ENCODE data around the gene PTCHD4.
"Not testable (repeated sequence)": the region's sequence is repeated elsewhere in the genome, so short reads cannot be mapped to it uniquely, and the experiment has no call there.

The PTCHD4 gene

DNA sequence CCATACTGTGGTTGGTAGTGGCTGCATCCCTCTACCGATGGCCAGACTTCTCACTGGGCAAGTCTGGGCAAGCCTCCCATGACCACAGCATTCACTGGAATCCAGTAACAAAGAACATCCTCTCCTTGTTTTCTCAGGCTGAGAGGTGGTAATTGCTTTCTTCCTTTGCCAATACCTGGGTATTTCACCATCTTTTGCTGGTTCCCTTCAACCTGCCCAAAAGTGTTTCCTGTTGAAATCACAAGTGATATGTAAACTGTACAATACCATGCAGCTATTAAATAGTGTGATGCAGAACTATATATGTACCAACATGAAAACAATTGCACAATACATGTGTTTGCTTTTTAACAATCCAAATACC lies at the start of gene PTCHD4:
Gene PTCHD4 (minus strand): TSS at position 55 of the 364 bp plus-strand sequence. CDS start 42,240 bp downstream, outside the sequence.
- DNase-seq: no peak

DNA sequence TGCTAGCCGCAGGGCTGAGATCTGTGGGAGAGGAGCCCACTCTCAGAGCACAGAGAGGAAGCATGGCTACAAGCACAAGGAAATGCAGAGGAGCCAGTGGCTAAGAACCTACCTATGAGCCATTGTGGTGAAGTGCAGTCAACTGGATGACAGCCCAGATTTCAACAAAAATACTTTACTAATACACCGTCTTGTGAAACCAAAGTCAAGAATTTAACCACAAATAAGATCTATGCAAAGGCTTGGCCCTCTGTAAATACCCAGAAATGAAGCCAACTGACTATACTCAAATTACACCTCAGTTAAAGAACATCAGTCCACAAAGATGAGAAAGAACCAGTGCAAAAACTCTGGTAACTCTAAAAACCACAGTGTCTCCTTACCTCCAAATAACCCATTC lies 40.1 kb upstream of the PTCHD4 start:
- DNase-seq: no peak

GRCh38 chr6:48150701-48151100 lies 39.7 kb upstream of the PTCHD4 start:
- no peak for DNase-seq

DNA sequence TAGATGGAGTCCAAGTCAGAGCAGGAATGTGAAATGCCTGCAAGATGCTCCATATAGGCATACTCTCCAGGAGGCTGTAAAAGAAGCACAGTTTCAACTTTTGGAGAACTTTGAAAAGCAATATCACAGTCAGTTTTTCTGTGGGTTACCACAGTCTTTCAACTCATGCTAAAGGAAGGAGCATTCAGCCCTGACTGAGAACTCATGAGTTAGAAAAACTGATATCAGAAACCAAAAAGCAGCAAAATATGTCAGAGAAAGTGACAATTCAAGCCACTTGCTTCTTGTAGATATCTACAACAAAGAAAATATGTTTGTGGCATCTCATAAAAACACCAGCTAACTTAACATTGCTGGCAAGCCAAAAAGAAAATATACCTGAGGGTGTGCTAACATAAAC lies 36.1 kb upstream of the PTCHD4 start:
- no peak for DNase-seq

DNA sequence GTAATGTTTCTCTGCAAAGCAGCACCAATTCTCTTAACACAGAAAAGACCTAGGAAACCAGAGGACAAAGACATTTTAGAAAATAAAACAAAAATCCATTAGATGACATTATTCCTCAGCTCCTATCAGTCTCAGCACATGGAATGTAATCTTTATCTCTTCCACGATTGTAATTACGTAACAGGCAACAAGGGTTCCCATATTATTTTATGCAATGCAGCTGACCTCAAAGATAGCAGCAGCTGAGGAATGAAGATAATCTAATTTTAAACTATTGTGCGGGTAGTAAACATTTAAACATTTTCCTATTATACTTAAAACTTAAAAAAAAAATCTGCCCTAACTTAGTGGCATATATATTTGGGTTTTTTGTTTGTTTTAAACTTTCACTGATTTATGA lies 33.0 kb upstream of the PTCHD4 start:
- DNase-seq: no peak

DNA sequence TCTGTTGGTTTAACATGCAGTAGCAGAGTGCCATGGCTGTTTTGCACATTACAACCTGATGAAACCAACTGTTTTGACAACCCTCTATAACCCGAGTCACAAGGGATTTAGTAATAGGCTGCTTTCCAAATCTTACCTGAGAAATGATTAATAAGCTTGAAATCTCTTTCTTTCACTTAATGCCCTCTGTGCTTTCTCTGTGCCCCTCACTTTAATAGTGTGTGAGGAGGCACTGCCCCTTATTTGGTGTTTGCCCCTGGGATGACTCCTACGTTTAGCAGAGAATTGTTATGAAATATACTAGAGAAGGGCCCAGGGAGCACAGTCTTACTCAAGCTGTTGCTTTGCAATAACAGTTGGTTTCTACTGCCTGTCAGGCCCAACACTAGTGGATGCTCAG lies 31.0 kb upstream of the PTCHD4 start:
- DNase-seq: no peak

DNA sequence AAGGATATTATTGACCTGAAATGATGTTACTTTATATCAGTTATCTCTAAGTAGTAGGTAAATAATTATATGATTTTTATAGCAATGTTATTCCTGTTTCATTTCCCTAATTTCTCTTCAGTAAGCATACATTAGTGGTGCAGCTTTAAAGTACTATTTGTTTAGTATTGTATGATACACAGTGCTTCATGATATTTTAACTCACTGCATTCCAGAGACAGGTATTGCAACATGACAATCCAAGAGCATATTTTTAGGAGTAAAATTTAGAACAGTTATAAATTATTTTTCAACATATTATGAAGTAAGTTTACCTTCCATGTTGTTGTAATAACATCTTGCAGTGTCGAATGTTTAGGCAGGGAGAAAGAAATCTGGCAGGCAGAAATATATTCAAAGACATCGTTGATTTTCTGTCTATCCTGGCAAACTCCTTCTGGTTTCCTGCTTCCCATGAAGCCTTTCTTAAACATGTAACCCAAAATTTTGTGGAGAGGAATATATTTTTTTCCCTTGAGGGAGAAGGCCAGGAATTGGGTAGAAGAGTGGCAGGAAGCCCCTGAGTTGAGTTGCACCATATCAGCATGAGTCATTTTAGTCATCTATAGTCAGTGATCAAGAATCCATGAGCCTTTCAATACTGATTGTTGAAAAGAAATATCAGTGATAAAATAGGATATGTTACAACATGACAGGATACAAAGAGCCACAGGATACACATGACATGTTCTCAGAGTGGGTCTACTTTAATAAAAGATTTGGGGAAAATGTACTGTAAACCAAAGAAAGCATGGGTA lies 29.0 kb upstream of the PTCHD4 start:
- DNase-seq: no peak

DNA sequence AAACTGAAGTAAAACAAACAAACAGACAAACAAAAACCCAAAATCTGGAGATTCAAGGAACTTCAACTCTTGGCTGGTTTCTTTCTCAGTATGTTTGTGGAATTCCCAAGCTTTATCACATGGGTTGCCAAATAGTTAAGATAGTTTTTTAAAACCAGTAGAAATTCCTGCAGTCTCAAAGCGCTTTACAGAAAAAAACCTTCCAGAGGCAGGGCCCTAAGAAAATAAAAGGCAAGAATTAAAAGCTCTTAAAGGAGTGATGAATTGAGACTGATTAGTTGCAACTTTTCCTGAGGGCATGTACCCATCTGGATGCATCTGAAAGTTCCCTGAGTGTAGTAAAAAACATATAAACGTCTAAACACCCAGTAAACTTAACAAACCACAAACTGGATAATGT lies 25.9 kb upstream of the PTCHD4 start:
- DNase-seq: no peak

DNA sequence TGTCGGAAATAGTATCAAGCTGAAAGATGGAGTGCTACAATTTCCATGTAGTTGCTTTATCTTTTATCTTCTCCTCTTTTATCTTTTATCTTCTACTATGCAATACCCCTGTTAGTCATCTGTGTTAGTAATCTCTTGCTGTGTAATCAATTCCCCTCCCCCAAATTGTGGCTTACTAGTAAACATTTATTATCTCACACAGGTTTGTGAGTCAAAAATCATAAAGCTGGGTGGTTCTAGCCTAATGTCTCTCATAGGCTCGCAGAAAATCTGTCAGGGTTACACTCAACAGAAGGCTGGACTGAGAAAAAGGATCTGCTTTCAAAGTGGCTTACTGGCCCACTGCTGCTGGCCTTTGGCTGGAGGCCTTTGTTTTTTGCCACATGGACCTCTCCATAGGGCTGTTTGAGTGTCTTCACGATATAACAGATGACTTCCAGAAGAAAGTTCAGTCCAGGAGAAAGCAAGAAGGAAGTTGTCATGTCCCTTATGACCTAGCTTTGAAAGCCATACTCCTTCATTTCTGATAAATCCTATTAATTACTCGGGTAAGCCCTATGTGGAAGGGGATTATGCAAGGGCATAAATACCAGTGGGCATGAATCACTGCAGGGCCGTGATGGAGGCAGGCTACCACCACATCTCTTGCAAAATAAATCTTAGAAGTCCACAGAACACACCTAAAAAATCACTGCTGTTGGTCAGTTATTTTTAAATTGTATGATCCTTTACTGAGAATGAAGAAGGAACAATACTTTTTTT lies 24.5 kb upstream of the PTCHD4 start:
- DNase-seq: no peak

- no peak for DNase-seq
Observed at GRCh38 chr6:48134246-48134645, 23.2 kb upstream of the PTCHD4 start.

- DNase-seq: no peak
Observed at GRCh38 chr6:48123601-48124000, 12.6 kb upstream of the PTCHD4 start.

DNA sequence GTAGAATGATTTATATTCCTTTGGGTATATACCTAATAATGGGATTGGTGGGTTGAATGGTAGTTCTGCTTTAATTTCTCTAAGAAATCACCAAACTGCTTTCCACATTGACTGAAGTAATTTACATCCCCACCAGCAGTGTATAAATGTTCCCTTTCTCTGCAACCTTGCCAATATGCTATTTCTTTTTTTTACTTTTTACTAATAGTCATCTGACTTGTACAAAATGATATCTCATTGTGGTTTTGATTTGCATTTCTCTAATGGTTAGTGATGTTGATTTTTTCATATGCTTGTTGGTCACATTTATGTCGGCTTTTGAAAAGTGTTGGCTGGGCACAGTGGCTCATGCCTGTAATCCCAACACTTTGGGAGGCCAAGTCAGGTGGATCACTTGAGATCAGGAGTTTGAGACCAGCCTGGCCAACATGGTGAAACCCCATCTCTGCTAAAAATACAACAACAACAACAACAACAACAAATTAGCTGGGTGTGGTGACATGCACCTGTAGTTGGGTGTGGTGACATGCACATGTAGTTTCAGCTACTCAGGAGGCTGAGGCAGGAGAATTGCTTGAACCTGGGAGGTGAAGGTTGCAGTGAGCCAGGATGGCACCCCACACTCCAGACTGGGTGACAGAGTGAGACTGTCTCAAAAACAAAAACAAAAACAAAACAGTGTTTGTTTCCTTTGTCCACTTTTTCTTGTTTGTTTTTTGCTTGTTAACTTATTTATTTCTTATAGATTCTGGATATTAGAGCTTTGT lies 11.2 kb upstream of the PTCHD4 start:
- not testable (repeated sequence) for DNase-seq

DNA sequence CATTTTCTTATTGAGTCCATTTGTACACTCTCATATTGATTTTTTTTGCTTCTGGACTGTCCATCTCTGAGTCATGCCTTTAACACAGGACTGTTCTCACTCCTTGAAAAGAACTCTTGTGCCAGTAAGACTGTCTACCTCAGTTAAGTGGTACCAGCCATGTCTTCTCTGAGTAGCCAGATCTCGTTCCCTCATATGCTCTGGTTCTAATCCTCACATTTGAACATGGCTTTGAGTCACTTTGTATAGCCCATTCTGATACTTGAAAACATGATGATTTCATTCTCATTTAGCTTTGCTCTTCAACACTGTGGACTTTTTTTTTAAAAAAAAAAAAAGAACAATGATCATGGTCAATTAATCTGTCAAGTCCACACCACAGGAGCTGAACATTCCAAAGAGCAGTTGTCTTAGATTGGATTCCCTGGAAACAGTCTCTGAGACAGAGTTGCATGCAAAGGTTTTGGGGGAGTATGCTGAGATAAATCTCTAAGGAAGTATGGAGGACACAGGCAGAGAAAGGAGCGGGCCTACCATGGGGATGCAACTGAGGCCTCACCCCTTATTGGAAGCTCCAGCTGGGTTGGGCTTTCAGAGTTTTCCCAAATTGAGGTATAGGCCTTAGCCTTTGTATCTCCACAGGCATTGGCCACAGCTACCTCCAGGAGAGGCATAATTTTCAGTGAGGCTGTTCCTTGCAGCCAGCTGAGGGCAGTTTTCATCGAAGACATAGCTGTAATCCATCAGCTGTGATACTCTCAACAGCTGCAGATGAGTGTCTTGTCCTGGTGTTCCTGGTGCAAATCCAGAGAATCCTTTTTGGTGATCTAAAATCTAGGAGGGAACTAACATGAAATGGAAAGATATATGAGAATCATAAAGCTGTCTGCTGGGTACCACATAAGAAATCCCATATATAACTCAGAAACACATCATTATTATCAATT lies 6.0 kb upstream of the PTCHD4 start:
- DNase-seq: no peak

GRCh38 chr6:48113130-48113529 lies 2.1 kb upstream of the PTCHD4 start:
- DNase-seq: no peak

DNA sequence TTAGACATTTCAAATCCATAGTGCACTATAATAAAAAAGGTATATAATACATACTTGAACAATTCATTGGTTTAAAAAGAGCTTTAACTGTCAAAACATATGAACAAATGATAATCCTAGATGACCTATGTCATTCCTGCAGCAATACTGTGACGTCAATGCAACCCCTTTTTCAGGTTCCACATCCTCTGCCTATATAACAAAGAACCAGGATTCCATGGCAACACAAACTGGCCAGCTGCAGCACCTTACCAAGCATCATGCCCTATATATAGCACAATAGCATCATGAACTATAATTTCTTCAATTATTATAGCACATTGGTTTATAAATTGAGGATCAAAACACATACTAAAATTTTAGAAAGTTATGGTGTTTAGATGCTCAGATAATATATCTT lies 578 bp upstream of the PTCHD4 start:
- DNase-seq: no peak

DNA sequence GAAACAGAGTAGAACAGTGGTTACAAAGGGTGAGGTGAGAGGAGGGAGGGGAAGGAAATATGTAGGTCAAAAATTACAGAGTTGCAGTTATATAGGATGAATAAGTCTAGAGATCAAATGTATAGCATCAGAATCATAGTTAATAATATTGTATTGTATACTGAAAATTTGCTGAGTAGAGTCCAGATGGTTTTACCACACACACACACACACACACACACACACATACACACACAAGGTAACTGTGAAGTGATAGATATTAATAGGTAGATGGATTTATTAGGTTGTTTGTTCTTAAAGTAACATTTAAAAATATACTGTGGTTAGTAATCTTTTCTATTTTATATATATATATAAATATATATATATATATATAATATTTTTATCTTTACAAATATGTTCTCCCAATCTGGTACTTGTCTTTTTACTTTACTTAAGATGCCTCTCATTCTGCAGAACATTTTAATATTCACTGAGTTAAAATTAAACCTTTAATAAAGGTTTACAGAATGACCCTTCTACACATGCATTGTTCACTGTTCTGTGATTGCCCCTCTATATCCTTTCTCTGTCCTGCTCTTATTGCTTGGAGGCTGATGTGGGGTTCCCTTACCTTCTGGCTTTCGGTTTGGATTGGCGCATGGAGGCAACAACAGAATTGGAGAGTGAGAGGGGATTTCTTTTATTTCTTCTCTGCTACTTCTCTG lies 408 bp downstream of the PTCHD4 start:
- no peak for DNase-seq

- no peak for DNase-seq
Observed at GRCh38 chr6:48109944-48110343, 1.1 kb downstream of the PTCHD4 start.

- not testable (repeated sequence) for DNase-seq
Observed at GRCh38 chr6:48102476-48103195, 8.4 kb downstream of the PTCHD4 start.

DNA sequence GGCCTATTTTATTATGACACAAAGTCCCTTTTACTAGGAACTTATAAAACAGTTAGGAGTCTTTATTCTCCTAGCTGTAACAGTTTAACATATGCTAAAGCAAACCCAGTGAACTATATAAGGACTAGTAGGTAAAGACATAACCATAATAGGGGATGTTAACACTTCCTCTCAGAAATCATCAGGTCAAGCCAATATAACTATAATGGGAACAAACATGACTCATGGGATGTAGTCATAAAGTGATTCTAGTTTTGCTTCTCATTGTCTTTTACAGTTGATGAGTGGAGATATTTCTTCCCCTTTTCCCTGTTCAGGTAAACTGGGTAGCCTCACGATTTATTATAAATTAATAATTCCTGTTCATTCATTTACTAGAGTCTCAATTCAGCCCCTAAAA lies 9.7 kb downstream of the PTCHD4 start:
- no peak for DNase-seq

GRCh38 chr6:48100588-48100895 lies 10.5 kb downstream of the PTCHD4 start:
- no peak for DNase-seq
